Astrocyte of the cerebellum (primary cell): ENCODE measurements around the gene TENM3.
"Not testable (repeated sequence)": the region's sequence is repeated elsewhere in the genome, so short reads cannot be mapped to it uniquely, and the experiment has no call there.

ENCODE experiments used
- DNase-seq: peaks from one replicate; pipeline ENCODE4 v3.0.0-alpha.2; 2011; ENCODE audit warnings: low read depth
- H3K4me3 ChIP-seq: 2 replicates; pipeline ENCODE4 v1.5.1; 2011; ENCODE audit warnings: mild to moderate bottlenecking, low read depth, low read length, moderate library complexity
- in situ Hi-C: cut with HindIII; loops from 2 replicates; pipeline ENCODE4 v1.10.0; 2017; ENCODE audit warnings: low sequenced_read_pairs
- TF ChIP-seq, protein P1 (sequence below): IDR thresholded peaks from 2 replicates; pipeline ENCODE4 v1.5.1; 2012; ENCODE audit warnings: low read length, low read depth, moderate library complexity, mild to moderate bottlenecking; ENCODE audit errors: missing control alignments

TENM3 gene

DNA sequence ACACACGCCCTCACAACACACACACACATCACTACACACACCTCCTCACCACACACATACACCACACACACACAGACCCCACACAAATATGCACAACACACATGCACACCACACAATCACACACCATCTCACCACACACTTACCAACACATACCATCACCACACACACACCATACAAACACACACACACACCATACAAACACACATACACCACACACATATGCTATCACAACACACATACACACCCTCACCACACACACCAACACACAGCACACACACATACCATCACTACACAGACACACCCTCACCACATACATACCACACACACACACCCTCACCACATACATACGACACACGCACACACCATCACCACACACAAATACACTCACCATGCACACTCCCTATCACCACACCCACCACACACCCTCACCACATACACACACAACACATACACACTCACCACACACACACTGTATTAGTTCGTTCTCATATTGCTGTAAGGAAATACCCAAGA is 567.0 kb downstream of the TENM3 start:
- TF ChIP-seq, protein P1, sequence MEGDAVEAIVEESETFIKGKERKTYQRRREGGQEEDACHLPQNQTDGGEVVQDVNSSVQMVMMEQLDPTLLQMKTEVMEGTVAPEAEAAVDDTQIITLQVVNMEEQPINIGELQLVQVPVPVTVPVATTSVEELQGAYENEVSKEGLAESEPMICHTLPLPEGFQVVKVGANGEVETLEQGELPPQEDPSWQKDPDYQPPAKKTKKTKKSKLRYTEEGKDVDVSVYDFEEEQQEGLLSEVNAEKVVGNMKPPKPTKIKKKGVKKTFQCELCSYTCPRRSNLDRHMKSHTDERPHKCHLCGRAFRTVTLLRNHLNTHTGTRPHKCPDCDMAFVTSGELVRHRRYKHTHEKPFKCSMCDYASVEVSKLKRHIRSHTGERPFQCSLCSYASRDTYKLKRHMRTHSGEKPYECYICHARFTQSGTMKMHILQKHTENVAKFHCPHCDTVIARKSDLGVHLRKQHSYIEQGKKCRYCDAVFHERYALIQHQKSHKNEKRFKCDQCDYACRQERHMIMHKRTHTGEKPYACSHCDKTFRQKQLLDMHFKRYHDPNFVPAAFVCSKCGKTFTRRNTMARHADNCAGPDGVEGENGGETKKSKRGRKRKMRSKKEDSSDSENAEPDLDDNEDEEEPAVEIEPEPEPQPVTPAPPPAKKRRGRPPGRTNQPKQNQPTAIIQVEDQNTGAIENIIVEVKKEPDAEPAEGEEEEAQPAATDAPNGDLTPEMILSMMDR: no peak
- in situ Hi-C loops: no loop called here
- DNase-seq: no peak
- no peak overlapping the region for H3K4me3 ChIP-seq

DNA sequence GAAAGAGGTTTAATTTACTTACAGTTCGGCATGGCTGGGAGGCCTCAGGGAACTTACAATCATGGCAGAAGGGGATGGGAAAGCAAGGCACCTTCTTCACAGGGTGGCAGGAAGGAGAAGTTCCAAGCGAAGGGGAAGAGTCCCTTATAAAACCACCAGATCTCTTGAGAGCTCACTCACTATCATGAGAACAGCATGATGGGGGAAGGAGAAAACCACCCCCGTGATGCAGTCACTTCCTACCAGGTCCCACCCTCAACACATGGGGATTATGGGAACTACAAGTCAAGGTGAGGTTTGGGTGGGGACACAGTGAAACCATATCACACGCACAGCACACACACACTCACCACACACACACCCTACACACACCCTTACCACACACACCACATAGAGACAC is 569.7 kb downstream of the TENM3 start:
- no peak overlapping the region for H3K4me3 ChIP-seq
- TF ChIP-seq, protein P1: no peak
- no peak for DNase-seq
- in situ Hi-C loops: no loop called here

DNA sequence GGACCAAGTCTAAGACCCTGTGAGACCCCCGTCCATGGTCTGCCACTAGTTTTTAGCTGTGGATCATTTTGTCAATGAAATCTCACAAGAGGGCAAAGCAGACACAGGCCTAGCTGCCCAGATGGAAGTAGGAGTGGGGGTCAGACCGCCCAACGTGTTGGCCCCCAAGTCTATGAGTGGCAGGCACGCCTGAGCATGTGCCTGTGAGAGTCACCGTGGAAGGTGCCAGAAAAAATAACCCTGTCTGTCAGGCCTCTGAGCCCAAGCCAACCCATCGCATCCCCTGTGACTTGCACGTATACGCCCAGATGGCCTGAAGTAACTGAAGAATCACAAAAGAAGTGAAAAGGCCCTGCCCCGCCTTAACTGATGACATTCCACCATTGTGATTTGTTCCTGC is 570.9 kb downstream of the TENM3 start:
- H3K4me3 ChIP-seq, in situ Hi-C loops, DNase-seq: not testable (repeated sequence)

DNA sequence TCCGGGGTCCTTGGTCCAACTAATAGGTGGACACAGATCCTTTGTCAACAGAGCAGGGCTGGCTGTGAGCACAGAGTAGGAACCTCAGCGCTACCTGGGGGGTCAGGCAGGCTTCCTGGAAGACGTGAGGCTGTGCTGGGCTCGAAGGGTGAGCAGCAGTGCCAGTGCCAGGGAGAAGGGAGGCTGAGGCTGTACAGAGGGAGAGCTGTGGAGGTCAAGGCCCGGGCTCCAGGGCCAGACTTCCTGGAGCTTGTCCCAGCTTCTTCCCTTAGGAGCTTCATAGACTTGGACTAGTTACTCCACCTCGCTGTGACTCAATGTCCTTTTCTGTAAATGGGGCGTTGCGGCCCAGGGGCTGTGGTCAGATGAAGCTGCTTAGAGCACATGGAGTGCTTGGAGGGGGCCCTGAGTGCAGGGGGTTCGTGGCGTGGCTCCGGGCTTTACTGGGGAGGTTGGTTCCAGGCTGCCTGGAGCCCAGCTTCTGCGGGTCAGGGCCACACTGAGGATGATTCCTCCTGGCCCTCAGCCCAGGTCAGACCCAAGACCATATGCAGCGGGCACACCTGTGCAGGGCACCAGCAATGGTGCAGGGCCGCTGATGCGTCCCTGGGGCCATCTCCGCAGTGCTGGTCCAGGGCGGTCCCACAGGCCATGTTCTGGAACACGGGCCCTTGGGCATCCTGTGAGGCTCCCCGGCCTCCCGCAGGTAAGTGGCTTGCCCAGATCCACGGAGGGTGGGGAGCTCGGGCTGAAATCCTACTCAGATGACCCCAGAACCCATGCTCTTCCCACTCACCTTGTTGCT is 575.9 kb downstream of the TENM3 start:
- no peak for DNase-seq
- TF ChIP-seq, protein P1: no peak
- H3K4me3 ChIP-seq: no peak overlapping the region
- in situ Hi-C loops: no loop called here

DNA sequence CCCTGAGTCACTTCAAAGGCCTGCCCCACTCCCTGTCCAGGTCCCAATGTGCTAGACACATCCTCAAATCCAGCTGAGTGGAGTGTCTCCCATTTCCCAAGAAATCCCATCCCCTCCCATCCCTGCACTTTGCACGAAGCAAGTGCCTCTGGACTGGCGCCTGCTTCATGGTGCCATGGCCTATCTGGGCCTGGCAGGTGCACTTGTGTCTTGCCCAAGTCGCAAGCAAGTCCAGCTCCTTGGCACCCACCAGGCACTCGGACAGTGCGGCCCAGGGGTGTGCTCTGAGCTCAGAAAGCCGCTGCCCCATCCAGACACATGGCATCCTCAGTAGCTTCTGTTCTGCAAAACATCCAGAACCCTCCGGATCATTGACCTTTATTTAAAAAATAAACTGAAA is 576.5 kb downstream of the TENM3 start:
- DNase-seq: no peak
- TF ChIP-seq, protein P1: no peak
- in situ Hi-C loops: no loop called here
- no peak overlapping the region for H3K4me3 ChIP-seq

DNA sequence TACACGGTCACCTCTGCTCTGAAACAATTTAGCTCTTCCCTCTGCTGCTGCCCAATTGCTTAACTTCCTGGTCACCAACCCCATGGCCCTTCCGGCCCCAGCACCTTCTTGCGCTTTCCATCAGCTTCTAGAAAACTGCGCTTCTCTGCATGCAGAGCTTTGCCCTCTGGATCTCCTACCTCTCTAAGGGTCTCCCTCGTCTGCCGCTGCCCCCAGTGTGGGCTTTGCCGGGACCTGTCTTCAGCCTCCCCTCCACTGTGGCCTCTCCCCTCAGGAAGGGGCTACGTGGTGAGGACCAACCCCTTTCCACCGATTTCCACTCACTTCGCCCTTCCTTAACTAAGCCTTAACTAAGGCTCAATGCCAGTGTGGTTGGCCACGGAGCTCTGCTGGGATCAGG is 579.4 kb downstream of the TENM3 start:
- DNase-seq: no peak
- in situ Hi-C loops: no loop called here
- TF ChIP-seq, protein P1: no peak
- H3K4me3 ChIP-seq: no peak overlapping the region

DNA sequence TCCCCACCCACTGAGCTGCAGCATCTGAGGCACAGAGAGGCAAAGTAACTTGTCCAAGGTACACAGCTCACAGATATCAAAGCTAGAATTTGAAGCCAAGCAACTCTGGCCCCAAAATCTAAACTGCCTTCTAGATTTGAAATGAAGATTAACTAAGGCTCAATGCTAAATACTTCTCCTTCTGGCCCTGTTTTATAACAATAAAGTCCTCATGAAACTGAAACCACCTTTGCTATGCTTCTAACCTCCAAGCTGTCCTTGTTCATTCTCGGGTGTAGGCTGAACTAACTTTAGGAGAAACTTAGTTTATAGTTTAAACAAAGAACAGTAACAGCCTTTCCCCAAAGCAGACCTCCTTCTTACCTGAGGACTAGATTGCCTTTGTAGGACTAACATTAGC is 580.4 kb downstream of the TENM3 start:
- DNase-seq: no peak
- TF ChIP-seq, protein P1: no peak
- H3K4me3 ChIP-seq: no peak overlapping the region
- in situ Hi-C loops: no loop called here
